ENCODE measurements around the gene CNNM1.

GRCh38 chr10:99399664-99400063 lies 70.5 kb downstream of the CNNM1 start:
- no peak for TF ChIP-seq ZBTB49 (CRISPR knock-in tag; IDR thresholded peaks at IDR 0.05; ENCODE audit: borderline replicate concordance)
- TF ChIP-seq ATF6 (CRISPR knock-in tag; IDR thresholded peaks at IDR 0.05): no peak
- TF ChIP-seq ZNF274 (IDR thresholded peaks at IDR 0.05; ENCODE audit: borderline replicate concordance, low read depth, low read length): no peak
- no peak for TF ChIP-seq TCF7L2 (IDR thresholded peaks at IDR 0.05; ENCODE audit: low read depth, low read length)
